Epithelial cell of esophagus (primary cell): ENCODE data around the gene NINJ2.
A peak's percentile ranks its signal among the peaks of the same experiment; 100 is the strongest.
"Not testable (repeated sequence)": the region's sequence is repeated elsewhere in the genome, so short reads cannot be mapped to it uniquely, and the experiment has no call there.

ENCODE experiments used
- DNase-seq: peaks from one replicate; pipeline ENCODE4 v3.0.0; 2010; ENCODE audit warnings: low read depth
- H3K4me3 ChIP-seq: 2 replicates; pipeline ENCODE4 v1.5.1; 2011; ENCODE audit warnings: mild to moderate bottlenecking, low read length, control low read depth
- CTCF ChIP-seq: IDR thresholded peaks from 2 replicates; pipeline ENCODE4 v1.5.1; 2011; ENCODE audit warnings: low read depth, mild to moderate bottlenecking, low read length, control low read depth, inconsistent platforms; ENCODE audit not compliant: insufficient read depth; ENCODE audit errors: missing control alignments

The NINJ2 gene

GRCh38 chr12:663293-663871, at the start of gene NINJ2:
Gene NINJ2, minus strand, starts transcription at chr12:663445. Its CDS starts 85 bp downstream, at chr12:663360.
- H3K4me3 ChIP-seq, result no peak within 1 kb of the TSS
- TF ChIP-seq CTCF, result no peak

GRCh38 chr12:712172-712863, 49.1 kb upstream of the NINJ2 start:
- H3K4me3 ChIP-seq, result no peak overlapping the region
- no peak for TF ChIP-seq CTCF
- peak; percentile 68 for DNase-seq

More at GRCh38 chr12:663293-663871, at the start of gene NINJ2:
- DNase-seq, result no peak

DNA sequence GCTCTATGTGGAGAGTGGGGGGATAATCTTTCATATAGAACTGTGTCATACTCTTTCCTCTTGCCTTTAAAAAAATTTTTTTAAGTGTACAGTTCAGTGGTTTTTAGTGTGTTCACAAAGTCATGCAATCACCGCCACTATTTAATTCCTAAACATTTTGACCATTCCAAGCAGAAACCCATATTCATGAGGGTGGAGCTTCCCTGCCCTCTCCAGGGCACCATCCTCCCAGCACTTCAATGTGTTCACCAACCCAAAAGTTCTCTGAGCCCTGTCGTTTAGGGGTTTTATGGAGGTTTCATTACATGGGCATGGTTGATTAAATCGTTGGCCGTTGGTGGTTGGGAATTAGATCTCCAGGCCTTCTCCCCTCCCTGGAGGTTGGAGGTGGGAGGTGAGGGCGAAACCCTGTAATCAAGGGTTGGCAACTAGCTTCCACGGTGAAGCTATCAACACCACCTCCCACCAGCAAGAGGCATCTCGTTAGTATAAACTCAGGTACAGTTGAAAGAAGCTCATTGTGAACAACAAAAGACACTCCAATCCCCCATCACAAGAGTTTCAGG, 46.3 kb upstream of the NINJ2 start:
- no peak for DNase-seq
- no peak overlapping the region for H3K4me3 ChIP-seq
- no peak for TF ChIP-seq CTCF

- not testable (repeated sequence) for DNase-seq, H3K4me3 ChIP-seq
These were observed 44.8 kb upstream of the NINJ2 start for GRCh38 chr12:708084-708483.

GRCh38 chr12:704516-705242, 41.4 kb upstream of the NINJ2 start:
- TF ChIP-seq CTCF, result no peak
- no peak overlapping the region for H3K4me3 ChIP-seq
- no peak for DNase-seq

DNA sequence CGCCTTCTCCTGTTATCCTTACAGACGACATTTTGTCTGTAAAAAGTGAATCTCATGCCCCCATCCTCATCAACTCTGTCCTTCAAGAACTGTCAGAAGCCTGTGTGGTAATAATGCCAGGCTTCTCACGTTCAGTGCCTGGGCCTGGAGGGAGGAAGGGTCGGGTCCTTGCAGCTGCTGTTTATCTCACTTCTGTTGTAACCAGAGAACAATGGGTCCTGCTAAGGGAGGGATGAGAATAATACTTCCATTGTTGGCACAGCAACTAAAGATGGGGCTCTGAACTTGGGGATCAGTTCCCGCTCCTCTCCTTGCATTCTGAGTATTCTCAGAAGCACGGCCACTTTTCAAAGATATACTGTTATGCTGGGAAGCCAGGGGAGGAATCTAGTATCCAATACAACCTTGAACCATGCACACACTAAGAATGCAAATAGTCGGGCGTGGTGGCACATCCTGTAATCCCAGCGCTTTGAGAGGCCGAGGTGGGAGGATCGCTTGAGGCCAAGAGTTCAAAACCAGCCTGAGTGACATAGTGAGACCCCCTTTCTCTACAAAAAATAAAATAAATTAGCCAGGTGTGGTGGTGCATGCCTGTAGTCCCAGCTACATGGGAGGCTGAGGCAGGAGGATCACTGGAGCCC, 38.8 kb upstream of the NINJ2 start:
- no peak overlapping the region for H3K4me3 ChIP-seq
- TF ChIP-seq CTCF, result no peak
- DNase-seq, result no peak

GRCh38 chr12:700016-700415, 36.8 kb upstream of the NINJ2 start:
- DNase-seq, result no peak
- TF ChIP-seq CTCF, result no peak
- no peak overlapping the region for H3K4me3 ChIP-seq

- DNase-seq, H3K4me3 ChIP-seq: not testable (repeated sequence)
These were observed 35.0 kb upstream of the NINJ2 start for GRCh38 chr12:698222-698621.
